GM18505 (cell line): ENCODE results near the gene EMC6.

ENCODE experiments used
- ATAC-seq: cut with Tn5 transposase; IDR thresholded peaks from one replicate; pipeline ENCODE4 v1.9.1; 2021; ENCODE audit not compliant: unreplicated experiment
- POLR2A ChIP-seq: IDR thresholded peaks from 4 replicates; pipeline ENCODE4 v1.6.1; 2011; ENCODE audit warnings: borderline replicate concordance; ENCODE audit not compliant: insufficient read depth, insufficient read length; ENCODE audit errors: extremely low read depth

EMC6 gene

DNA sequence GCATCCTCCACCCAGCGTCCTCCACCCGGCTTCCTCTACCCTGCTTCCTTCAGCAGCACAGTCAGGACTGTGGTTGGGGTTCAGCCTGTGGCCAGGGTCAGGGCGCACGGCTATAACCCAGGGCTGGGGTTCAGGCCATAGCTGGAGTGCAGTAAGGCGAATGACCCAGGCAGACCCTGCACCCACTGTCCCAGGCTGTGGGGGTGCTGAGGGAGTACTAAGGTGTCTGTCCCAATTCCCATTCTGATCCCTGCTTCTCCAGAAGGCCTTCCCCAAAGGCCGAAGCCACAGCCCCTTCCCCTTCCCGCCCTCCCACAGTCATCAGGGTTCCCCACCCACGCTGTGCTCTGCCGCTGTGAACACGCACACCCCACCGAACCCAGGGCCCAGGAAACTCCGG, 12.4 kb downstream of the EMC6 start:
- TF ChIP-seq POLR2A: no peak
- no peak for ATAC-seq

DNA sequence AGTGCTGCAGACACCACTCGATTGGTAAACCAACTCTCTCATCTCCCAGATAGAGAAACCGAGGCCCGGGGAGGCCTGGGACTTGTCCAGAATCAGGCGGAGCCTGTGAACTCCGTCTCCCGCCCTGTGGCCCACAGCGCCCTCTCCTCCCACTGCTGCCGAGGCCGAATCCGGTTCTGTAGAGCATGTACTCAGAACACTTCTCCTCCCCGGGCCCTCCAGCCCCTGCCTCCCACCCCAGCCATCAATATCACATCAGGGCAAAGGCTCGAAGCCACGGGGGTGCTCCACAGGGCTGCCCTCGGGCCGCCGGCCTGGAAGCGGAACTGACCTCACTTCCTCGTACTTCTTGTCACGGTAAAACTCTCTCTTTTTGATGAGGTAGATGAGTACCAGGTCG, 13.0 kb downstream of the EMC6 start:
- no peak for ATAC-seq
- no peak for TF ChIP-seq POLR2A

DNA sequence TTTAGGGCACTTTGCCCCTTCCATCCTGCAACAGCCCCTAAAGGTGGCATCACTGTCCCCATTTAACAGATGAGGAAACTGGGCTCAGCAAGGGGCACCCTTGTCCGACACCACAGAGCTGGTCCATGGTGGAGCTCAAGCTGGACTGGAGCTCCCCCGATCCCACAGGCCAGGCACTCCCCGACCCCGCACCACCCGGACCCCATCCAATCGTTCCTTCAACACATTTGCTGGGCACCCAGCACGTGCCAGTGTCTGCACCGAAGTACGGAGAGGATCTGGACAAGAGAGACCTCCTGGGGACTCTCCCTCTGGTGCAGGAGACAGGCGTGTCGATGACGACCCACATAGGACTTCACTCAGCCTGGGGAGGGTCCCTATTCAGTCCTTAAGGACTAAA, 13.4 kb downstream of the EMC6 start:
- ATAC-seq: no peak
- no peak for TF ChIP-seq POLR2A

DNA sequence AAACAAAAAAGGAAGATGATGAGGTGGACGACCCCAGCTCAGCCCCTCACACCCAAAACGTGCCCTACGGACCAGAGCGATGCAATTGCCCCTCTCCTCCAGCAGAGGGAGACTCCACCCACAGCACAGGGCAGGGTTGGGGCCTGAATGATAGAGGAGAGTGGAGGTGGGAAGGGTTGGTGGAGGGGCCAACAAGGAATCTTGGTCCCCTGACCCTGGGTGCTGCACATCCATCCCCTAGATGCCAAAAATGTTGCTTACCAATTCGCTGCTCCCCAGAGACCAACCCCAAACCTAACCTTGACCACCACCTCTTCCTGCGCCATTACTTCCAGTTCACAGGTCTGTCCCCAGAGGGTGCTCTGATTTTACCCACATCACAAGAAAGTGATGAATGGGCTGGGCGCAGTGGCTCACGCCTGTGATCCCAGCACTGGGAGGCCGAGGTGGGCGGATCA, 14.5 kb downstream of the EMC6 start:
- TF ChIP-seq POLR2A: no peak
- peak; percentile 48 for ATAC-seq

DNA sequence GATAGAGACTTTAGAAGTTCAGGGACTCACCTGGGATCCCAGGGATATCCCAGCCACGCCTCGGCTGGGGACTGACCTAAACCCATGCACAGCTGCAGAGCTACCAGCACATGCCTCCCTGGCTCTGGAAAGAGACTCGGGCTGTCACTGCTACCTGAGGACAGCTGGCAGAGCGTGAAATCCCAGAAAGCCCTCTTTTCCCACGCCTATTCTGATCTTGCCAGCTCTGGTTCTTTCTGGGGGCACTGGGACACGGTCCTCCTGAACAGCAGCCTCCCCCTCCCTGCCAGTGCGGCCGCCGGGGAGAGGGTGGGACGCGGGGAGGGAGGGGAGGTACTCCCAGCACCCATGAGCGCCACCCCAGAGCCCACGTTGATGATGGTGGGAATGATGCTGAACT, 16.6 kb downstream of the EMC6 start:
- no peak for TF ChIP-seq POLR2A
- no peak for ATAC-seq

DNA sequence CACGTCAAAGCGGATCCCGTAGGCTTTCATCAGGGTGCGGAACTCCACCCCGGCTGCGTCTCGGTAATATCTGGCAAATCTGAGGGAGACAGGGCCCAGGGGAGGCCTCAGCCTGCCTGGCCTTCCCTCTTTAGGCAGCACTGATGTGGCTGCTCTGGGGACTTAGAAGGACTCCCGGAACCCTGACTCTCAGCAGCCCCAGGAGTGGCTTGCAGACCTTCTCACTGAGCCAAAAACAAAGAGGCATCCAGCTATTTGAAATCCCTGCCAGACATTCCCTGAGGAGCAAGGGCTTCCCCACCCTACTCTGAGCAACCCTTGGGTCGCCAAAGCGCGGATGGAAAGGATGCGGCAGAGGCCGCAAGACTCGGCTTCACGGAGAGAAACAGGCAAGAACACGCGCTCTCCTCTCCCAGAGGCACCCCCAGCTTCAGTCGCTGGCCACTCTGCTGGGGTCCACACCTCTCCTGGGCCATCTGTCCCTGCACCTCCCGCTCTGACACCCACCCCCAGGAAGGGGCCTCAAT, 19.5 kb downstream of the EMC6 start:
- ATAC-seq: no peak
- no peak for TF ChIP-seq POLR2A

DNA sequence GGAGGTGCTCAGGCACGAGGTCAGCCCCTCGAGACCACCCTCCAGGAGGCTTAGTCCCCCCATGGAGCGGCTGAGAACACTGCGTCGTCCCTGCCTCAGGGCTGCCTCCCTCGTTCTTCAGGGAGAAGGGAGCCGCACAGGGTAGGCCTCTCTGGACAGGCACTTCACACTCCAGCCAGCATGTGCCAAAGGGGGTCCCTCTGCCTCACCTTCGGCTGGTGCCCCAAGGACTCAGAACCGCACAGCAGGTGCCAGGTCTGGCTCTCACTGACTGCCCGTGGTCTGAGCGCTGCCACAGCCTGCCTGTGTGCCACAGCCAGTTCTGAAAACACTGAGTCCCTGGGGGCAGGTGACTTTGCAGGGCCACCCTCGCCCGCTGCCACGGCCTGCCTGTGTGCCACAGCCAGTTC, 20.2 kb downstream of the EMC6 start:
- no peak for ATAC-seq

DNA sequence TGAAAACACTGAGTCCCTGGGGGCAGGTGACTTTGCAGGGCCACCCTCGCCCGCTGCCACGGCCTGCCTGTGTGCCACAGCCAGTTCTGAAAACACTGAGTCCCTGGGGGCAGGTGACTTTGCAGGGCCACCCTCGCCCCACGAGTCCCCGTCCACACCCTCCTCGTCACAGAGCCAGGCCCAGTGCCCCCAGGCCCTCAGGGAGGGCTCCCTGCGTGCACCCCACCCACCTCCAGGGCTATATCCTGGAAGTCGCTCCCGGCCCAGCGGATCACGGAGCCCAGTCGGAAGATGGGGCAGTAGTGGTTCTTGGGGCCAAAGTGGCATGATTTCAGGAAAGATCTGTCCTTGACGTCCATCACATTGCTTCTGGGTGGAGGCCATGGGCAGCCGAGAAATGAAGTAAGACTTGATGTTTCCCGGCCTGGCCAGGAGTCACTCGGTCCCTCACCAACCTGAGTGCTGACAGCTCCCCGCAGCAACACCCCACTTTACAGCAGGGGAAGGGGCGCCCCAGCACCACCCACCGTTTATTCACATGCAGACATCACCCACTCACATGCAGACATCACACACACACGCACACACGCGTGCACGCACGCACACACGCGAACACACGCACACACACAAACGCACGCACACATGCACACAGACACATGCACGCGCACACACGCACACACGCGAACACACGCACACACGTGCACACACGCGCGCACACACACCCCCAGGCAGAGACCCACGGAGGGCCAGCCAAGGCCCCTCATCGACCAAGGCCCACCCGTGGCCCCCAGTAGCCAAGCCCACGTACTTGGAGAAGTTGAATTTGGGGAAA, 20.9 kb downstream of the EMC6 start:
- TF ChIP-seq POLR2A: no peak
- ATAC-seq: no peak

More for the DNA sequence above, 20.2 kb downstream of the EMC6 start:
- no peak for TF ChIP-seq POLR2A

DNA sequence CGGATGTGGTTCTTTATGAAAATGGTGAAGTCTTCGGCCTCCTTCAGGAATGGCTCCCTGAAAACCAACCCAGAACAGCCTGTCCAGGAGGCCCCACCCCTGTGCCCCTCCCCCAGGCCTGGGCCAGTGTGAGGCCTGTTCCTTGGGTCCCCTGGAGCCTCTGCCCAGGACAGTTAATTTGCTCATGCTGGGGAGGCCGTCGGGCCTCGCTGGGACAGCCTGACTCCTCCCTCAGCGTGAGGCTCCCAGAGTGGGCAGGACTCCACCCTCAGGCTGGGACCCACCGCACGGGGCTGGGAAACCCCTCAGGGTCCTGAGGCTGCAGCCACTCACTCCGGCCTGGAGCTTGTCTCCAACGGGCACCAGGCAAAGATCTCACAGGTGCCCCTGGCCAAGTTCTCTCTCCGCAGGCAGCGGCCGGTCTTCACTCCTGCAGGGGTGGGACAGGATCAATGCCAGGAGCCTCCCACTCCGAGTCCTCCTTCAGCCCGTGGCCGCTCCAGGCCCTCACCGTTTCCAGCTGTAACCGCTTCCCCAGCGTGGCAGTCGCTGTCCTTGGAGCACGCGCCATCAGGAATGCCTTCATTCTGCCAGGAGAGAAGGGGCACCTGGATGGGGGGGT, 21.6 kb downstream of the EMC6 start:
- TF ChIP-seq POLR2A: no peak
- ATAC-seq: no peak

DNA sequence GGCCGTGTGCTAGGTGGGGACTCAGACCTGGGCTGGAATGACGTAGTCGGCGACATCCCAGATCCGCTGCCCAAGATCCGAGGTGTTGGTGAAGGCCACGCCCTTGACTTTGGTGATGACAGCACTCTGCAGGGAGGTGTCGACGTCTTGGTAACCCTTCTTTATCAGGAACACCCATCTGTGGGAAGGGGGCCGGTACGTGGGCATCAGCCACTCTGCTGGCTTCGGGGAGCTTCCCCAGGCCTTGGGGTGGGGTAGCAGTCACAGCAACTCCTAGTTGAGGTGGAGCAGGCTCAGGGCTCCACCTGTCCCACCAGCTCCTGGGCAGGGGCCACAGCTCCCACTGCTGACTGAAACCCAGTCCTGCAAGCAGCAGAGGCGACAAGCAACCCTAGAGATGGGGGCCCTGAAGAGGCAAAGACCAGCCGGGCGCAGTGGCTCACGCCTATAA, 23.0 kb downstream of the EMC6 start:
- ATAC-seq: no peak

DNA sequence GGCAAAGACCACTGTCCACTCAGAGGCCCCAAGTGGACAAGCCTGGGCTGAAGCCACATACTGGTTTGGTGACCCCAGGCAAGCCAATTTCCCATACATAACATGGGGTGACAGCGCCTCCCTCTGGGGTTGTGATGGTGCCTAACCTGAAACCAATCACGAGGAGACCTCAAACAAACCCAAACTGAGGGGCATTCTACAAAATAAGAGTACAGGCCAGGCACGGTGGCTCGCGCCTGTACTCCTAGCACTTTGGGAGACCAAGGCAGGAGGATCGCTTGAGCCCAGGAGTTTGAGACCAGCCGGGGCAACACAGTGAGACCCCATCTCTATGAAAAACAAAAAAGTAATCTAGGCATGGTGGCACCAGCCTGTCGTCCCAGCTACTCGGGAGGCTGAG, 23.7 kb downstream of the EMC6 start:
- ATAC-seq: no peak

More for the DNA sequence above, 23.0 kb downstream of the EMC6 start:
- TF ChIP-seq POLR2A: no peak

DNA sequence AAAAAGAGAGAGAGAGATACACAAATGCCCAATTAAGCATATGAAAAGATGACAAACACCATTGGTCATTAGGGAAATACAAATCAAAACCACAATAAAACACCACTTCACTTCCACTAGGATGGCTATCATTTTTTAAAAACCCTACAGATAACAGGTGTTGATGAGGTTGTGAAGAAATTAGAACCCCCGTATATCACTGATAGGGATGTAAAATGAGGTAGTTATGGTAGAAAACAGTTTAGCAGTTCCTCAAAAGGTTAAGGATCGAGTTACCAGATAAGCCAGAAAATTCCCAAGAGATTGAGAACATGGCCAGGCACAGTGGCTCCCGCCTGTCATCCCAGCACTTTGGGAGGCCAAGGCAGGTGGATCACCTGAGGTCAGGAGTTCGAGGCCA, 24.5 kb downstream of the EMC6 start:
- no peak for TF ChIP-seq POLR2A
- ATAC-seq: no peak

More for the DNA sequence above, 23.7 kb downstream of the EMC6 start:
- no peak for TF ChIP-seq POLR2A

DNA sequence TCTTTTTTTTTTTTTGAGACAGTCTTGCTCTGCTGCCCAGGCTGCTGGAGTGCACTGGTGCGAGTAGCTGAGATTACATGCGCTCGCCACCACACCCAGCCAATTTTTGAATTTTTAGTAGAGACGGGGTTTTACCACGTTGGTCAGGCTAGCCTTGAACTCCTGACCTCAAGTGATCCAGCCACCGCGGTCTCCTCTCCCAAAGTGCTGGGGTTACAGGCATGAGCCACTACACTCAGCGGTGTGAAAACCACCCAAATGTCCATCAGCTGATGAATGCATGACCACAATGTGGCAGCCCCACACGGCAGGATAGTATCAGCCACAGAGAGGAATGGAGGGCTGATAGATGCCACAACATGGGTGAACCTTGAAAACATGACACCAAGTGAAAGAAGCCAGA, 25.2 kb downstream of the EMC6 start:
- ATAC-seq: peak; percentile 35
- TF ChIP-seq POLR2A: no peak

DNA sequence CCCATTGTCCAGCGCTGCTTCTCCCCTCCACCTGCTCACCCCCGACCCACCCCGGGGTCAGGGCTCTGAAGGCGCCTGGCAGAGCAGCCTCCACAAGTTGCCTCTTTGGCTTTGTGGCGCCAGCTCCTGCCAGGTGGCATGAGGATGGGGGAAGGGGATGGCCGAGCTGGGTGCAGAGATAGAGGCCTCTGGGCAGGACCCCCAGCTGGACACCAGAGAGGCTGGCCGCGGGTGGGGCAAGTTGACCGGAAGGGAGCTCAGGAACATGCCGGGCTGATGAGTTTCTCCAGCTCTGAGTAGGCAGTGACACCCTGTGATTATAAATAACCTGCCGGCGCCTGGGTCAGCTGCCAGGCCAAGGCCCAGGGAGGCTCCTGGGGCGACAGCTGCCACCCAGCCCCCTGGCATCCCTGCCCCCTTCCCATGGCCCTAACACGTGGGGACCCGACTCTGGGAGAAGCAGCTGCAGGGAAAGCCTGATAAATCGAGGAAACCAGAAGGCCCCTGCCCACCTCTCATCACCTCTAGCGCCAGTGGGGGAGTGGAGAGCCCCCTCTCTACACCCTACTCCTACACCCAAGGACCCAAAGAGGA, 26.6 kb downstream of the EMC6 start:
- ATAC-seq: no peak
- TF ChIP-seq POLR2A: no peak

DNA sequence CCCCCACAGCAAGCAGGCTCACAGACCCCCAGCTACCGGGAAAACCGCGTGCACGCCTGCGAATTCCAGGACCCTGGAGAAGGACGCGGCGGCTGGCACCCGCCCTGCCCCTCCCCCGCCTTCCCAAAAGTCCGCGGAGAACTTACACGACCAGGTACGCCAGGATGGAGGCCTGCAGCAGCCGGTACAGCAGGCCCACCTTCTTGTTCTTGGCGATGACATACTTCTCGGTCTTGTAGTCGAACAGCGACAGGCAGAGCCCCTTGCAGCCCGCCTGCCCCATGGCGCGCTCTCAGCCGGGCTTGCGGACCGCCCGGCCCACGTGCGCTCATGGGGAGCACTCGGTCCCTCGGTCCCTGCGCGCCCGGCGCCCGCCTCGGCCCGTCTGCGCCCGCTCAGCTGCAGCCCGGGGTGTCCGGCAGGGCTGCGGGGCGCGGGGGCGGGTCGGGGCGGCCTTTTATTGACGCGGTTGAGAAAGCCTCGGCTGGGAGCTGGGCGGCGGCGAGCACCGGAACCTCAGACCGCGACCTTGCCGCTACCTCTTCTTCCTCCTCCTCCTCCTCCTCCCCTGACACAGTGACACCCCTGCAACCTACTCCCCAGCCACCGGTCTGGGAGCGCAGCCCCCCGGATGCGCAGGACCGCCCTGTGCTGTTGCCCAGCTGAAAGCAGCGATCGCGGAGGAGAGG, 27.3 kb downstream of the EMC6 start, which contains the start of gene P2RX5:
Gene P2RX5, minus strand, starts transcription at position 433 of the 689 bp plus-strand sequence. Its CDS starts 150 bp downstream, at position 283.
- no peak for ATAC-seq

More for the DNA sequence above, 27.3 kb downstream of the EMC6 start, which contains the start of gene P2RX5:
- peak; percentile 72 for TF ChIP-seq POLR2A
